Muscle layer of colon (tissue), 2 donors: ENCODE measurements around the gene MYB.
"Not testable (repeated sequence)": the region's sequence is repeated elsewhere in the genome, so short reads cannot be mapped to it uniquely, and the experiment has no call there.

Experiments
- H3K27ac ChIP-seq: one replicate; pipeline ENCODE4 v1.7.0; 2013; ENCODE audit warnings: low read depth, mild to moderate bottlenecking, low read length, moderate library complexity
- H3K27me3 ChIP-seq, 2 donors: one replicate each; pipeline ENCODE4 v1.7.0; 2013; ENCODE audit warnings: low read length in 2 of 2, mild to moderate bottlenecking in 2 of 2; ENCODE audit not compliant: insufficient read depth in 2 of 2, control insufficient read depth in 1 of 2
- H3K36me3 ChIP-seq: one replicate; pipeline ENCODE4 v1.7.0; 2013; ENCODE audit warnings: mild to moderate bottlenecking, low read length; ENCODE audit not compliant: insufficient read depth
- H3K4me1 ChIP-seq: one replicate; pipeline ENCODE4 v1.7.0; 2013; ENCODE audit warnings: mild to moderate bottlenecking, low read length; ENCODE audit not compliant: insufficient read depth
- H3K4me3 ChIP-seq, 2 donors: one replicate each; pipeline ENCODE4 v1.7.0; 2013; ENCODE audit warnings: low read length in 2 of 2, low read depth in 1 of 2, mild to moderate bottlenecking in 1 of 2, moderate library complexity in 1 of 2
- H3K9ac ChIP-seq: one replicate; pipeline ENCODE4 v1.7.0; 2013; ENCODE audit warnings: low read length
- H3K9me3 ChIP-seq: one replicate; pipeline ENCODE4 v1.7.0; 2013; ENCODE audit warnings: mild to moderate bottlenecking, low read length
- donor health status: abdominal sarcoma.
- donor health status: Adenocarcinoma of cecum.

Gene MYB

GRCh38 chr6:135147637-135148592, 33.2 kb upstream of the MYB start:
- no peak overlapping the region for H3K9ac ChIP-seq
- no peaks in the 10 kb centered on the region for H3K36me3 ChIP-seq
- no peaks in the 10 kb centered on the region for H3K4me1 ChIP-seq
- H3K27ac ChIP-seq, result no peak overlapping the region
- no peaks in the 10 kb centered on the region for H3K27me3 ChIP-seq
- no peaks in the 10 kb centered on the region for H3K9me3 ChIP-seq
- H3K4me3 ChIP-seq, result no peak overlapping the region

GRCh38 chr6:135148889-135149288, 32.2 kb upstream of the MYB start:
- Histone ChIP-seq H3K36me3 (no peaks in the 10 kb centered on the region), H3K27me3 (no peaks in the 10 kb centered on the region), H3K9ac (no peak overlapping the region), H3K27ac (no peak overlapping the region), H3K4me3 (no peak overlapping the region), H3K9me3 (no peaks in the 10 kb centered on the region), H3K4me1 (no peaks in the 10 kb centered on the region)

- Histone ChIP-seq H3K27ac (no peak overlapping the region), H3K4me1 (no peaks in the 10 kb centered on the region), H3K9me3 (no peaks in the 10 kb centered on the region), H3K36me3 (no peaks in the 10 kb centered on the region), H3K9ac (no peak overlapping the region), H3K4me3 (no peak overlapping the region), H3K27me3 (no peaks in the 10 kb centered on the region)
Observed at GRCh38 chr6:135149376-135149775, 31.7 kb upstream of the MYB start.

- H3K27ac ChIP-seq, H3K9ac ChIP-seq, H3K36me3 ChIP-seq, H3K27me3 ChIP-seq, H3K9me3 ChIP-seq, H3K4me1 ChIP-seq, H3K4me3 ChIP-seq: not testable (repeated sequence)
Observed at GRCh38 chr6:135150481-135150880, 30.6 kb upstream of the MYB start.

- not testable (repeated sequence) for H3K36me3 ChIP-seq, H3K4me1 ChIP-seq, H3K9ac ChIP-seq, H3K27me3 ChIP-seq, H3K4me3 ChIP-seq, H3K27ac ChIP-seq, H3K9me3 ChIP-seq
Observed at GRCh38 chr6:135154125-135154524, 27.0 kb upstream of the MYB start.

- H3K27me3 ChIP-seq, result no peaks in the 10 kb centered on the region
- no peak overlapping the region for H3K27ac ChIP-seq
- H3K9me3 ChIP-seq, result no peaks in the 10 kb centered on the region
Observed at GRCh38 chr6:135158397-135158796, 22.7 kb upstream of the MYB start.

GRCh38 chr6:135159531-135159930, 21.6 kb upstream of the MYB start:
- no peaks in the 10 kb centered on the region for H3K27me3 ChIP-seq
- H3K9ac ChIP-seq, result no peak overlapping the region
- H3K4me3 ChIP-seq, result no peak overlapping the region
- H3K36me3 ChIP-seq, result no peaks in the 10 kb centered on the region
- H3K4me1 ChIP-seq, result no peaks in the 10 kb centered on the region
- H3K27ac ChIP-seq, result no peak overlapping the region
- no peaks in the 10 kb centered on the region for H3K9me3 ChIP-seq

More at GRCh38 chr6:135158397-135158796, 22.7 kb upstream of the MYB start:
- no peaks in the 10 kb centered on the region for H3K36me3 ChIP-seq
- H3K4me1 ChIP-seq, result no peaks in the 10 kb centered on the region
- H3K9ac ChIP-seq, result no peak overlapping the region
- H3K4me3 ChIP-seq, result no peak overlapping the region

GRCh38 chr6:135161411-135162395, 19.4 kb upstream of the MYB start:
- no peak overlapping the region for H3K9ac ChIP-seq
- H3K4me3 ChIP-seq, result no peak overlapping the region
- H3K27ac ChIP-seq, result no peak overlapping the region
- no peaks in the 10 kb centered on the region for H3K4me1 ChIP-seq
- H3K27me3 ChIP-seq, result no peaks in the 10 kb centered on the region
- no peaks in the 10 kb centered on the region for H3K9me3 ChIP-seq
- no peaks in the 10 kb centered on the region for H3K36me3 ChIP-seq

- H3K4me3 ChIP-seq, result no peak overlapping the region
- H3K27me3 ChIP-seq, result no peaks in the 10 kb centered on the region
- no peaks in the 10 kb centered on the region for H3K36me3 ChIP-seq
- no peak overlapping the region for H3K9ac ChIP-seq
- no peak overlapping the region for H3K27ac ChIP-seq
- H3K4me1 ChIP-seq, result no peaks in the 10 kb centered on the region
- H3K9me3 ChIP-seq, result no peaks in the 10 kb centered on the region
Observed at GRCh38 chr6:135162678-135163439, 18.2 kb upstream of the MYB start.

GRCh38 chr6:135163440-135163738, 17.7 kb upstream of the MYB start:
- no peak overlapping the region for H3K4me3 ChIP-seq
- no peaks in the 10 kb centered on the region for H3K27me3 ChIP-seq
- H3K9me3 ChIP-seq, result no peaks in the 10 kb centered on the region
- H3K4me1 ChIP-seq, result no peaks in the 10 kb centered on the region
- no peak overlapping the region for H3K27ac ChIP-seq
- no peaks in the 10 kb centered on the region for H3K36me3 ChIP-seq
- no peak overlapping the region for H3K9ac ChIP-seq

- H3K4me1 ChIP-seq, H3K27ac ChIP-seq, H3K36me3 ChIP-seq, H3K4me3 ChIP-seq, H3K9ac ChIP-seq, H3K27me3 ChIP-seq, H3K9me3 ChIP-seq: not testable (repeated sequence)
Observed at GRCh38 chr6:135164387-135164786, 16.7 kb upstream of the MYB start.
